Measurements from ENCODE around the gene CGB8.
"Not testable (repeated sequence)": the region's sequence is repeated elsewhere in the genome, so short reads cannot be mapped to it uniquely, and the experiment has no call there.

The CGB8 gene

GRCh38 chr19:49085020-49085867 lies 36.3 kb upstream of the CGB8 start, which contains the start of gene SNRNP70:
SNRNP70 (plus strand) TSS chr19:49085451; CDS start chr19:49086415, 964 bp downstream.
- TF ChIP-seq, protein P1, sequence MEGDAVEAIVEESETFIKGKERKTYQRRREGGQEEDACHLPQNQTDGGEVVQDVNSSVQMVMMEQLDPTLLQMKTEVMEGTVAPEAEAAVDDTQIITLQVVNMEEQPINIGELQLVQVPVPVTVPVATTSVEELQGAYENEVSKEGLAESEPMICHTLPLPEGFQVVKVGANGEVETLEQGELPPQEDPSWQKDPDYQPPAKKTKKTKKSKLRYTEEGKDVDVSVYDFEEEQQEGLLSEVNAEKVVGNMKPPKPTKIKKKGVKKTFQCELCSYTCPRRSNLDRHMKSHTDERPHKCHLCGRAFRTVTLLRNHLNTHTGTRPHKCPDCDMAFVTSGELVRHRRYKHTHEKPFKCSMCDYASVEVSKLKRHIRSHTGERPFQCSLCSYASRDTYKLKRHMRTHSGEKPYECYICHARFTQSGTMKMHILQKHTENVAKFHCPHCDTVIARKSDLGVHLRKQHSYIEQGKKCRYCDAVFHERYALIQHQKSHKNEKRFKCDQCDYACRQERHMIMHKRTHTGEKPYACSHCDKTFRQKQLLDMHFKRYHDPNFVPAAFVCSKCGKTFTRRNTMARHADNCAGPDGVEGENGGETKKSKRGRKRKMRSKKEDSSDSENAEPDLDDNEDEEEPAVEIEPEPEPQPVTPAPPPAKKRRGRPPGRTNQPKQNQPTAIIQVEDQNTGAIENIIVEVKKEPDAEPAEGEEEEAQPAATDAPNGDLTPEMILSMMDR (conservative IDR thresholded peaks at IDR 0.05), result no peak
- TF ChIP-seq ZFX (IDR thresholded peaks at IDR 0.05), result peak; percentile 80

GRCh38 chr19:49084206-49085019 lies 35.5 kb upstream of the CGB8 start:
- TF ChIP-seq, protein P1 (conservative IDR thresholded peaks at IDR 0.05), result no peak
- TF ChIP-seq ZFX (IDR thresholded peaks at IDR 0.05), result no peak

More at GRCh38 chr19:49085020-49085867, 36.3 kb upstream of the CGB8 start, which contains the start of gene SNRNP70:
- peak within 1 kb of the TSS; percentile 90 for H3K27ac ChIP-seq

DNA sequence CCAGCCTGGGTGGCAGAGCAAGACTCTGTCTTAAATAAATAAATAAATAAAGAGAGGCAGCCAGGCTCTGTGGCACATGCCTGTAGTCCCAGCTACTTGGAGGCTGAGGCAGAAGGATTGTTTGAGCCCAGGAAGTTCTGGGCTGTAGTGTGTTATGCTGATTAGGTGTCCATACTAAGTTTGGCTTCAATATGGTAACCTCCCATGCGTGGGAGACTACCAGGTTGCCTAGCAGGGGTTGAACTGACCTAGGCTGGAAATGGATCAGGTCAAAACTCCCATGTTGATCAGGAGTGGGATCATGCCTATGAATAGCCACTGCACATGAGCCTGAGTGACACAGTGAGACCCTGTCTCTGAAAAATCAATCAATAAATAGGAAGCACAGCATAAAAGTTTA lies 32.4 kb upstream of the CGB8 start:
- no peak for TF ChIP-seq ZFX (IDR thresholded peaks at IDR 0.05)
- TF ChIP-seq, protein P1 (conservative IDR thresholded peaks at IDR 0.05), result no peak

More at GRCh38 chr19:49084206-49085019, 35.5 kb upstream of the CGB8 start:
- peak overlapping the region; percentile 90 for H3K27ac ChIP-seq

GRCh38 chr19:49080392-49080791 lies 31.5 kb upstream of the CGB8 start:
- TF ChIP-seq, protein P1 (conservative IDR thresholded peaks at IDR 0.05), result no peak
- TF ChIP-seq ZFX (IDR thresholded peaks at IDR 0.05), result no peak
- H3K27ac ChIP-seq, result no peak overlapping the region

More for the DNA sequence above, 32.4 kb upstream of the CGB8 start:
- H3K27ac ChIP-seq, result no peak overlapping the region

DNA sequence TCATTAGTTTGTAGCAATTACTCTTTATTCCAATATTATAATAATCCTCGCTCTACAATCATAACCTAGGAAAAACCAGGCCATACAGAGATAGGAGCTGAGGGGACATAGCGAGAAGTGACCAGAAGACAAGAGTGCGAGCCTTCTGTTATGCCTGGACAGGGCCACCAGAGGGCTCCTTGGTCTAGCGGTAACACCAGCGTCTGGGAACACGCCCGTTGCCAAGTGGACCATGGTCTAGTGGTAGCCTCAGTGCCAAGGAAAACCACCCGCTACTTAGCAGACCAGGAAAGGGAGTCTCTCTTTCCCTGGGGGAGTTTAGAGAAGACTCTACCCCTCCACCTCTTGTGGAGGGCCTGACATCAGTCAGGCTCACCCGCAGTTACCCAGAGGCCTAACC lies 26.0 kb upstream of the CGB8 start:
- not testable (repeated sequence) for H3K27ac ChIP-seq
- TF ChIP-seq, protein P1 (conservative IDR thresholded peaks at IDR 0.05), result peak; percentile 62

GRCh38 chr19:49073514-49074378 lies 24.8 kb upstream of the CGB8 start:
- no peak overlapping the region for H3K27ac ChIP-seq
- TF ChIP-seq ZFX (IDR thresholded peaks at IDR 0.05), result no peak
- TF ChIP-seq, protein P1 (conservative IDR thresholded peaks at IDR 0.05), result no peak

All from C4-2B (cell line).